Measurements from ENCODE around the gene PXYLP1. TPM values are rescaled to one million over a fixed set of nuclear protein-coding genes. Genes with fewer than 3 reads are reported as not detected.

The PXYLP1 gene
- polyA plus RNA-seq, 1 experiment = 20.0 TPM

- no peak for DNase-seq (ENCODE audit: low read depth, low spot score)
- ChIA-PET POLR2A (no interaction called here), CTCF (interaction anchor here (1.0 to 19.2 kb wide), 7 partner anchors 76 to 606 kb away, joined by 3 to 328 read pairs (median 5); partner anchors contain the start of gene PXYLP1)
- TF ChIP-seq, protein P1, sequence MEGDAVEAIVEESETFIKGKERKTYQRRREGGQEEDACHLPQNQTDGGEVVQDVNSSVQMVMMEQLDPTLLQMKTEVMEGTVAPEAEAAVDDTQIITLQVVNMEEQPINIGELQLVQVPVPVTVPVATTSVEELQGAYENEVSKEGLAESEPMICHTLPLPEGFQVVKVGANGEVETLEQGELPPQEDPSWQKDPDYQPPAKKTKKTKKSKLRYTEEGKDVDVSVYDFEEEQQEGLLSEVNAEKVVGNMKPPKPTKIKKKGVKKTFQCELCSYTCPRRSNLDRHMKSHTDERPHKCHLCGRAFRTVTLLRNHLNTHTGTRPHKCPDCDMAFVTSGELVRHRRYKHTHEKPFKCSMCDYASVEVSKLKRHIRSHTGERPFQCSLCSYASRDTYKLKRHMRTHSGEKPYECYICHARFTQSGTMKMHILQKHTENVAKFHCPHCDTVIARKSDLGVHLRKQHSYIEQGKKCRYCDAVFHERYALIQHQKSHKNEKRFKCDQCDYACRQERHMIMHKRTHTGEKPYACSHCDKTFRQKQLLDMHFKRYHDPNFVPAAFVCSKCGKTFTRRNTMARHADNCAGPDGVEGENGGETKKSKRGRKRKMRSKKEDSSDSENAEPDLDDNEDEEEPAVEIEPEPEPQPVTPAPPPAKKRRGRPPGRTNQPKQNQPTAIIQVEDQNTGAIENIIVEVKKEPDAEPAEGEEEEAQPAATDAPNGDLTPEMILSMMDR (IDR thresholded peaks at IDR 0.05; ENCODE audit: low read depth, low read length) = no peak
- Histone ChIP-seq H3K27ac (ENCODE audit: low read depth, low read length) (no peak overlapping the region), H3K4me3 (ENCODE audit: low read depth, low read length) (no peak overlapping the region), H3K9me3 (ENCODE audit: control insufficient read depth, insufficient read depth, low read length) (no peaks in the 10 kb centered on the region), H3K27me3 (ENCODE audit: control insufficient read depth, insufficient read depth, low read length) (no peaks in the 10 kb centered on the region)
Measured at GRCh38 chr3:141307351-141308059, 75.9 kb downstream of the PXYLP1 start.

DNA sequence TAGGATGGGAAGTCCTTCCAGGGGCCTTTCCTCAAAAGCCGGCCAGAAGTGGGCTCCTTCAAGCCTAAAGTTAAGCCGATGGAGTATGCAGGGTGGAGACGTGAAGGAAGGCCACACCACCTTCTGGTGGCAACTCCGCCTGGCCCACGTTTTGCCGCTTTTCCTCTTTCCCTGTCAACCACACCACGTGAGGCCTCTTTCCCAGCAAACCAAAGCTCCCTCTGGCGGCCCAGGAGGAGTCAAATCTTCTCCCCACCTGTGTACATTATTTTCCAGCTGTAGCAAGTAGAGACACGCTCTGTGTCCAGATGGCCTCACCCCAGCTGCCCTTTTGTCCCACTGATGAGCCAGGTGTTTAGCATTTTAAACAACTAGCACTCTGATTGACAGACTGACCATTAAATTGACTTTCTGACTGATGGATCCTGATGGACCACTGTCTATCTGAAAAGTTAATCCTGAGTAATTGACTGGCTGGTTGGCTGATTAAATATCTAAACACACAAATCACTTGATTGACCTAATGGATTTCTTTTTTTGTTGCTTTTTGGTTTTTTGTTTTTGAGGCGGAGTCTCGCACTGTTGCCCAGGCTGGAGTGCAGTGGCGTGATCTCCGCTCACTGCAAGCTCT, 77.1 kb downstream of the PXYLP1 start:
- DNase-seq (ENCODE audit: low read depth, low spot score) = no peak
- Histone ChIP-seq H3K27me3 (ENCODE audit: control insufficient read depth, insufficient read depth, low read length) (no peaks in the 10 kb centered on the region), H3K9me3 (ENCODE audit: control insufficient read depth, insufficient read depth, low read length) (no peaks in the 10 kb centered on the region), H3K27ac (ENCODE audit: low read depth, low read length) (no peak overlapping the region), H3K4me3 (ENCODE audit: low read depth, low read length) (no peak overlapping the region)
- TF ChIP-seq, protein P1 (IDR thresholded peaks at IDR 0.05; ENCODE audit: low read depth, low read length) = peak; percentile 55
- ChIA-PET CTCF (interaction anchor here (0.6 to 19.2 kb wide), 9 partner anchors 12 to 605 kb away, joined by 3 to 328 read pairs (median 4); partner anchors contain the start of gene PXYLP1), POLR2A (interaction anchor here (0.5 to 0.6 kb wide), 2 partner anchors 77 to 102 kb away, joined by 3 to 4 read pairs; partner anchors contain the start of gene PXYLP1)

DNA sequence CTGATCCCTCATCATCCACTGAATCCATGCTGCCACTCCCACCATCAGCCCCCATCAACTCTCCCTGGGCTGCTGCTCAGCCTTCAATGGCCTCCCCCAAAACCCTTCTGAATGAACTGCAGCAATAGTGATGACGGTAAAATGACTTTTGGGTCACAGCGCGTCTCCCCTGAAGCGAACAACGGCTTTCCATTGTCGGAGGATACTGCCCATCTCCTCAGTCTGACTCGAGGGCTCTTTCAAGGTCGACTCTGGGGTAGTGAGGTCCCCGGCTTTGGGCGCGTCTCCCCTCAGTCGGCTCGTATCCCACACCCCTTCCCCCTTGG, 79.5 kb downstream of the PXYLP1 start:
- Histone ChIP-seq H3K4me3 (ENCODE audit: low read depth, low read length) (peak overlapping the region; percentile 90), H3K27me3 (ENCODE audit: control insufficient read depth, insufficient read depth, low read length) (no peaks in the 10 kb centered on the region), H3K27ac (ENCODE audit: low read depth, low read length) (peak overlapping the region; percentile 52), H3K9me3 (ENCODE audit: control insufficient read depth, insufficient read depth, low read length) (no peaks in the 10 kb centered on the region)
- TF ChIP-seq, protein P1 (IDR thresholded peaks at IDR 0.05; ENCODE audit: low read depth, low read length) = no peak
- ChIA-PET POLR2A (interaction anchor here (1.0 to 1.7 kb wide), 4 partner anchors 15 to 74 kb away, joined by 3 to 16 read pairs (median 7); partner anchors contain the start of gene ZBTB38), CTCF (interaction anchor here (0.5 to 19.2 kb wide), 25 partner anchors 7 to 252 kb away, joined by 3 to 328 read pairs (median 4); partner anchors contain the start of gene ZBTB38)
- no peak for DNase-seq (ENCODE audit: low read depth, low spot score)

GRCh38 chr3:141311496-141312353, 80.1 kb downstream of the PXYLP1 start:
- H3K27me3 ChIP-seq (ENCODE audit: control insufficient read depth, insufficient read depth, low read length) = no peaks in the 10 kb centered on the region
- peak; percentile 95 for DNase-seq (ENCODE audit: low read depth, low spot score)
- ChIA-PET CTCF (interaction anchor here (0.5 to 19.2 kb wide), 36 partner anchors 8 to 265 kb away, joined by 3 to 328 read pairs (median 4); partner anchors contain the start of genes PXYLP1 and ZBTB38), POLR2A (interaction anchor here (0.7 to 1.7 kb wide), 8 partner anchors 14 to 113 kb away, joined by 3 to 16 read pairs (median 5); partner anchors contain the start of gene ZBTB38)
- H3K4me3 ChIP-seq (ENCODE audit: low read depth, low read length) = peak overlapping the region; percentile 90
- H3K9me3 ChIP-seq (ENCODE audit: control insufficient read depth, insufficient read depth, low read length) = no peaks in the 10 kb centered on the region
- peak overlapping the region; percentile 65 for H3K27ac ChIP-seq (ENCODE audit: low read depth, low read length)
- TF ChIP-seq, protein P1 (IDR thresholded peaks at IDR 0.05; ENCODE audit: low read depth, low read length) = peak; percentile 76

All from AG04450 (cell line).